ENCODE measurements around the gene TNFRSF9.
A peak's percentile ranks its signal among the peaks of the same experiment; 100 is the strongest.

The TNFRSF9 gene

DNA sequence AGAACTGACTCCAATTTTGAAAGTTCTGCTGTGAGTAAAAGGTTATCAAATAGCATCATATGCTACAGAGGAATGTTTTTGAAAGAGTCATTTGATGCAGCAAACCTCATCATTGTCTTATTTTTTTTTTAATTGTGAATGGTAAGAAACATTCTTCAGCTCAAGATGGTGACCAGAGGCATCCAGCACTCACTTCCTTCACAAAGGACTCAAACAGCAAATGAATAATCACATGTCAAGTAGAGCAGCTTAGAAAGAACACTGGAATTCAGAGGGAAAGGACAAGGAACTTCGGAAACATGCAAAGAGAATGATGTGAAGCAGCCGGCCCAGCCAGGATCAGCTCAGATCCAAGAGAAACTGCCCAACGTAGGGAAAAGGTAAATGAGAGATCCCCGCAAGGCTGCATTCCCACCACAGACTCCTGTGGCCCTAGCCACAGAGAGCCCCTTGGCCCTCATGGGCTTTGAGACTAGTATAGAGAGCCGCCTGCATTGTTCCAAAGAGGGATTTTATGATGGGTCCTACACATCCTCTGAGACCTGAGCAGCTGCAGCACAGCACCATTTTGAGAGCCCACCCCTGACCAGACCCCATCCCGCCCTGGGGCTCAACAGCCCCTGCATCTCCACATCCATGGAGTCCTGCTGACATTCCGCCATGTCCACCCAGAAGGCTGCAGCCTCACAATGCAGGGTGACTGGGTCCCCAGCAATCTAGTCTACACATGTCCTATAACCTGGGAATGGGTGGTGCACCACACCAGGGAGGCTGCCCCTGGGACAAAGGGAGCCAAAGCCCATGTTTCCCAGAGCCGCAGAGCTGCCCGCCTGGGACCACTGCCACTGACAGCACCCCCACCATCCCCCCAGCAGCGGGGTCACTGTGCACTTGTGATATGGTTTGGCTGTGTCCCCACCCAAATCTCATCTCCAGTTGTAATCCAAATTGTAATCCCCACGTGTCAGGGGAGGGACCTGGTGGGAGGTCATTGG is 66.5 kb downstream of the TNFRSF9 start:
- peak; percentile 33 for DNase-seq (ENCODE audit: low read depth, low spot score)

DNA sequence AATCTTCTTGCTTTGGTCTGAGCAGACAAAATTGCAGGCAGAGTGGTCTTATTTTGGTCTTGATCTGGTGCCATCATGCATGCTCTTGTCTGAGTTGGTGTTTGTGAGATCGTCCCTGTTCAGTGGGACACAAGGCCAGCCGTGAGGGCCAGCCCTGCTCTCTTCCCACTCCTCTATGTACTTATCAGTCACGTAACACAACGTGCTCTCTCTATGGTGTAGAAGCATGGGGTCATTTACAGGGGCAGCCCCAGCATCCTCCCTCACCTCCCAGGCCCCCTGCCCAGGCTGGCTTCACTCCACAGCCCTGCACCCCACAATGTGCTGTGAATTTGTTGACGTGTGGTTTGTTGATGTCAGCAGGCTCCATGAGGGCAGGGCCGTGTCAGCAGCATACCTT is 69.5 kb downstream of the TNFRSF9 start:
- DNase-seq (ENCODE audit: low read depth, low spot score), result no peak

DNA sequence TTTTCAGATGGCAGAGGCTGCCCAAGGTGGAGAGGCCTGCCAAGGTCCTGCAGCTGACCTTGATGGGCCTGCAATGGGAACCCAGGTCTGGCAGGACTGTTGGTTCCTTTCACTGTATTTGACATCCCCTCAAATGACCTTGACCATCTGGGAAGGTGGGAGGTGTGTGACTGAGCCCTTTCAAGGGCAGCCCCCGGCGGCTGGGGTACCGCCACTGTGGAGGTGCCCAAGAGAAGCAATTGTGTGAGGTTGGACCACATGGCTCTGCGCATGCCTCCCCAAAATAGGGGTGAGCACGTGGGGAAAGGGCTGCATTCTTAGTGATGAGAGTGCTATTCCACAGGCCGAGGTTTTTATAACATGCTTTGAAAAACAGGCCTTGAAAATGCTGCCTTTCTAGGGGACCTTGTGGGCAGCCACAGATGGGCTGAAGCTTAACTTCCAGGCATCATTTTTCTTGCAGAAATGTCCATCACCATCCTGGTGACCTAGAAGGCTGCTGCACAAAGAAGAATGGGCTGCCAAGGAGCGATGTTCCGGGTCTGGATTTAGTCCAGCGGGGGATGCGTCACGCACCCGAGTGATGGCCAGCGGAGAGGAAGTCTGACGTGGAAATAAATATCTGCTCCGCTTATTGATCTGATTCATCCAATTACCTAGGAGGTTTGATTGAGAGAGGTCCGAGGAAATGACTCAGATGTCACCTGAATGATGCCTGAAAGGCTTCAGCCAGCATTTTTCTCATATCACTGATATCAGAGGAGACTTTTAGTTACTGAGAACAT is 71.3 kb downstream of the TNFRSF9 start:
- DNase-seq (ENCODE audit: low read depth, low spot score), result peak; percentile 60

DNA sequence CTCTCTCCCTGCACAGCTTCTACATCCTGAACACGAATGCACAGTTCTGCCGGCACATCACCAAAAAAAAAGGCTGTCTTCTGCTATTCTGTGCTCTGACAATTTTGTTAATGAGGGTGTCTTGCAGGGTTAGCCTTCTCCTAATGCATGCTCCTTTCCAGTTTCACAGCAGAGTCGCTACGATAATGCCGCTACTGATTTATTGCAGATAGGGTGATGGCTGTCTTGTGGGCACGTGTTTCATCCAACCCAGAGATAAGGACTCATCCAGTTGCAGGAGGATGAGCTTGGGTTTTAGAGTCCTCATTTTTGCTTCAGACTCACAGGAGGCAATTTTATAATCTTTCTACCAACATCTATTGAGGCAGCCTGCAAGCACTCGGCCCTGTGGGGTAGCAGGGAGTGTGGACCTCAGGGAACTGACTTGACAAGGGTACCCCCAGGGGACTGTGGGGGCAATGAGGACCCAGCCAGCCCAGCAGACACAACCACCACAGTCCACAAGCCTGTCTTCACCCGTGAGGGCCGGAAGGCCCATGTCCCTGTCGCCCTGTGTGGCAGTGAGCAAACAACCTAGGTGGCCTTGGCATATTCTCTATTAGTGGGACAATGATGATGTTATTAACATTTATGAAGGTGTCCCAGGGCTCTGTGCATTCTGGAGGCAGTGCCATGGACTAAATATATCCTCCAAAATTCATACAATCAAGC is 72.4 kb downstream of the TNFRSF9 start:
- DNase-seq (ENCODE audit: low read depth, low spot score), result no peak

DNA sequence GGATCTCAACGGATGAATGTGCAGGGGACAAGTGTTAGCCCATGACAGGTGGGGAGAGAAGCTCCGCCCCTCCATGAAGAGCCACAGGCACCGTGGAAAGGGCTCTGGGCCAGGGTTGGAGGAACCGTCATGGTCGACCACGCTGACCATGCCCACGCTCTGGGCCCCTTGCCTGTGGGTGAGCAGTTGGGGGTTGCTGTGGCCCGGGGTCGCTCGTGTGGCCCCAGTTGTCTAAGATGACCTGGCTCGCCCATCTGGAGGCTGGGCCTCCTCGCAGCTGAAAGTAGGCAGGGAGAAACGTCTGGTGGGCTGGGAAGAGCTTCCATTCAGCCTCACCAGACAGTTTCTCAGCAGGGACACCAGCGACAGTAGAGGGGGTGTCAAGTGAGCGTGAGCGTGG is 74.7 kb downstream of the TNFRSF9 start:
- DNase-seq (ENCODE audit: low read depth, low spot score), result no peak

All from astrocyte of the hippocampus (primary cell).